CD4-positive, alpha-beta T cell treated with Interleukin-17A for 4 hours (primary cell): ENCODE results near the gene ADAMTSL3.
"Not testable (repeated sequence)": the region's sequence is repeated elsewhere in the genome, so short reads cannot be mapped to it uniquely, and the experiment has no call there.

Source experiments
- DNase-seq: peaks from one replicate; pipeline ENCODE4 v3.0.0-alpha.2; 2020; ENCODE audit warnings: mixed read lengths

The ADAMTSL3 gene

DNA sequence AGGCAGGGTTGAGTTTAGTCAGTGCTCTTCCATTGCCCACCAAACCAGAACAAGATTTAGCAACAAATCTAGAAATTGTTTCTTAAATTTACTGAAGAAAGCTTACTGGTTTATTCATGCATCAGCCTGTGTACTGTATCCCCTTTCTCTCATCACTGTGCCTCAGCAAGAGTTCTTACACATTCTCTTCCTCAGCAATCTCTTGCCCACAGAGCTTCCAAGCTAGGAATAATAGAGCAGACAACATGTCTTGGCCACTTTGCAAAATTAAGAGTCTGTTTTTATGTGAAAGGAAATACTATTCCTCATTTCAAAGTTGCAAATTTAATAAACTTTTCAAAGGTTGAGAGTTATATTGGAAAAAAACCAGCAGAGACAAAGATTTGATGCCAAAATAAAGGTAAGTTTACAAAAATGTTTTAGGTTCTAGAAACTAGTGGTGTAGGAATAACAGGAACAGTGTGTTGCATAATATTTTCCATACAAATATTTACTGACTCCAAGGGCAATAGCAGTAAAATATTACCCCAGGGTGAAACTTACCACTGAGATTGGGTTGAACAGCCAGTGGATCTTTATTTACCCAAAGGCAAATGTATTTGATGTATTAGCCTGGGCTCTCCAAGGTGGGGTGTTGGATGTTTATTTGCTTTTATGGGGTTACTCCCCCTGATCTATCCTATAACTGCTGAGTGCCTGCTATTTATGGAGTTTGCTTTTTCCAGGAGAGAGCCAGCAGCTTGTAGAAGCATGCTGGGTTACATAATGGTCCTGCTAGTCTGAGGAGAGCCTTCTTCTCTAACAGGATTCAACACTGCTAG lies 276.7 kb downstream of the ADAMTSL3 start:
- DNase-seq: no peak

DNA sequence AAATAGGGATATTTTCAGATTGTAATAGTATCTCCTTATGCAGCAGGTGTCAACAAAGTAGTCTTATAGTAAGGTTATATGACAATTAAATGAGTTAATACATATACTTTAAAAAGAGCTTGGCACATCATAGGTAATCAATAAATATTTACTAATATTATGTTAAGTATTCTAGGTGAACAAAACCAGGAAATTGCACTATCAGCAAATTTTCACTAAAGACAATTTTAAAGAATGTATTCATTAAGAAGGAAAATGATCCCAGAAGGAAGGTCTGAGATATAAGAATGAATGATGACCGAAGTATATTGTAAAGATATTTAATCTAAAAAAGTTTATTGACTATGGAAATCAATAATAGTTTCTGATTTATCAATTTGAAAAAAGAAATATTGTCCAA lies 281.9 kb downstream of the ADAMTSL3 start:
- no peak for DNase-seq

GRCh38 chr15:83940136-83940535 lies 286.2 kb downstream of the ADAMTSL3 start:
- no peak for DNase-seq

DNA sequence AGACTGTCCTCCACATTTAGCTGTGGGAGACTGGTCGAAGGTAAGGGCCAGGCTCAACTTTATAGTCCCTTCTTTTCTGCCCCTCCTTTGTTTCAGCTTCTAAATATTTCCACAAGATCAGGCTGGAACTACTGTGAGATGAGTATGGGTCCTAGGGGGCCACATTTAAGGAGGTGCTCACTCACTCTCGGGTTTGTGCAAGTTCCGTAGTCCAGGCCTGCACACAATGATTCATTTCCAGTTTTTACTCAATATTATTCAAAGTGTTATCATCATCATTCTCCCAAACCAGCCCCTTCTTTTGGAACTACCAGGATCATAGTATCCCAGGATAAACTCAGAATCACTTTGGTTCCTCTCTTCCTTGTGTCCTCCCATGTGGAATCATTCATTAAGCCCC lies 289.1 kb downstream of the ADAMTSL3 start:
- DNase-seq: no peak

DNA sequence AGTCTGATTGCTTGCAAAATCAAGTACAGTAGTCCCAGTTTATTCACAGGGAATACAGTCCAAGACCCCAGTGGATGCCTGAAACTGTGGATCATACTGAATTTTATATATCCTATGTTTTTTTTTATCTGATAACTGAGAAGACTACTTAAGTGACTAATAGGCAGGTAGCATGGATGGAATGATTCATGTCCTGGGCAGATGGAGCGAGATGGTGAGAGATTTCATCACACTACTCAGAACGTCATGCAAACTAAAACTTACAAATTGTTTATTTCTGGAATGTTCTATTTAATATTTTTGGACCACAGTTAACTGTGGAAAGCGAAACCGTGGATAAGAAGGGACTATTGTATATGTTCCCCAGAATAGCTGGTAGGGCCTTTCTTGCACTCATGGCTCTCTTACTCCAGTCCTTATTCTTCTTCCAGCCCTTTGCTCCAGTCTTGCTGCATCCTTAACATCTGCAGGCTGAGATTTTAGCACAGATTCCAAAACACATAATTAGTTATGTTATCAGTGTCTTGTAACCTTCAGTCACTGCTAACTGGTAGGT lies 290.0 kb downstream of the ADAMTSL3 start:
- no peak for DNase-seq

- DNase-seq: no peak
Measured at GRCh38 chr15:83947156-83947555, 293.2 kb downstream of the ADAMTSL3 start.

DNA sequence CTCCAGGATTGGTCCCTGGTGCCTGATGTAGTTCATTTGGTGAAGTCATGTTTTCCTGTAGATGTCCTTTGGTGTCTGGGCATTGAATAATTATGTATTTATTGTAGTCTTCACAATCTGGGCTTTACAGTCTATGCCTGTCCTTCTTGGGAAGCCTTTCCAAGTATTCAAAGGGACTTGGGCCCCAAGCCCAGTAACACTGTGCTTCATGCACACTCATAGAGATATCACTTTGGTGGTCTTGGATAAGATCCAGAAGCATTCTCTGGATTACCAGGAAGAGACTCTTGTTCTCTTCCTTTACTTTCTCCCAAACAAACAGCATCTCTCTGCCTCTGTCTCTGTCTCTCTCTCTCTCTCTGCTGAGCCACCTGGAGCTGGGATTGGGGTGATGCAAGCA lies 300.6 kb downstream of the ADAMTSL3 start:
- no peak for DNase-seq

DNA sequence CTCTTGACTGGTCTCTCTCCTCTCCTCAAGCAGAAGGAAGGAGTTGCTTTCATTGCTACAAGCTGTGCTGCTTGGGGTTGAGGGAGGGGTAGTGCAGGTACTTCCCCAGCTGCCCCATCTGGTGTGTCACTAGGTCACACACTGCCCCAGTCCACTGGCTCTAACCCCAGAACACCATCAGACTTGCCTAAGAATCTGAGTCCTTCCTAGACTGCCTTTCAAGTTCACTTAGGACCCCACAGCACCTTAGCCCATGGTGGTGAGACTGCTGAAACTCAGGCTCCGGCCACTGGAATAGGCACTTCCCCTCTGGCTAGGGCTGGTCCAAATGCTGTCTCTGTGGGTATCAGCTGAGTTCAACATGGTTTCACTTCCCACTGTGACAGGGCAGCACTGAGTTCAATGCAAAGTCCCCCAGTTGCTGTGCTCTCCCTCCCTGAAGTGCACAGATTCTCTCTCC lies 301.9 kb downstream of the ADAMTSL3 start:
- DNase-seq: no peak

- no peak for DNase-seq
Measured at GRCh38 chr15:83956887-83957286, 303.0 kb downstream of the ADAMTSL3 start.

DNA sequence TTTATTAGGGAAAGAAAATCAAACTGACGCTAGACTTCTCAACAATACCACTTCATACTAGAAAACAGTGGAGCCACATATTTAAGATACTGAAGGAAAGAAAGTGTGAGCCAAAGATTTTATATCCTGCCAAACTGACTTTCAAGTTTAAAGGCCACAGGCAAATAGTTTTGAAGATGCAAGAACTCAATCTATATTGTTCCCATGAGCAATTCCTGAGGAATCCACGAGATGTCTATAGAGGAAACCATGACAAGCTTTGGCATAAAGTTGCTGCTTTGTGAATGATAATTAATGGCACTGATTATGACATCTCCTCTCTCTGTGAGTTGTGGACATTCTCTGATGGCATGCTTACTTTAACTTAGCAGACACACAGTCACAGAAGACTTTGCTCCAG lies 305.6 kb downstream of the ADAMTSL3 start:
- DNase-seq: no peak

- no peak for DNase-seq
Measured at GRCh38 chr15:83960192-83960829, 306.4 kb downstream of the ADAMTSL3 start.

DNA sequence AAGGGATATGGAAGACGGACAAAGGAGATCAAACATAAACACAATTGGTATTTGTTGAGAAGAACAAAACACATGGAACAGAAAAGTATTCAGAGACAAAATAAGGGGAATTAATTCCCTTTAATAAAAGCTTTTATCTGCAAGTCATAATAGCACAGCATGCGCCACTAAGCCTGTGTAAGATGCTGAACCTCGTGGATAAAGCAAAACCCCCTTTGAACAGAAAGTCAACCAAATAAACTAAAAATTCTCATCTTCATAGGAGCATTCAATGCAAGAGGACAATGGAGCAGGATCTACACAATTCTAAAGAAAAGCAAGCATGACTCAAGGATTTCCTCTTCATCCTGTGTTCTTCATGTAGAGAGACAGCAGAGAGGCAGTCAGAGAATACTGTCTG lies 307.4 kb downstream of the ADAMTSL3 start:
- no peak for DNase-seq

DNA sequence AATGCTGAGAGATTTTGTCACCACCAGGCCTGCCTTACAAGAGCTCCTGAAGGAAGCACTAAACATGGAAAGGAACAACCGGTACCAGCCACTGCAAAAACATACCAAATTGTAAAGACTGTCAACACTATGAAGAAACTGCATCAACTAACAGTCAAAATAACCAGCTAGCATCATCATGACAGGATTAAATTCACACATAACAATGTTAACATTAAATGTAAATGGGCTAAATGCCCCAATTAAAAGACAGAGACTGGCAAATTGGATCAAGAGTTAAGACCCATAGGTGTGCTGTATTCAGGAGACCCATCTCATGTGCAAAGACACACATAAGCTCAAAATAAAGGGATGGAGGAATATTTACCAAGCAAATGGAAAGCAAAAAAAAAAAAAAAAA lies 311.0 kb downstream of the ADAMTSL3 start:
- DNase-seq: not testable (repeated sequence)

GRCh38 chr15:83970295-83970890 lies 316.5 kb downstream of the ADAMTSL3 start:
- no peak for DNase-seq

DNA sequence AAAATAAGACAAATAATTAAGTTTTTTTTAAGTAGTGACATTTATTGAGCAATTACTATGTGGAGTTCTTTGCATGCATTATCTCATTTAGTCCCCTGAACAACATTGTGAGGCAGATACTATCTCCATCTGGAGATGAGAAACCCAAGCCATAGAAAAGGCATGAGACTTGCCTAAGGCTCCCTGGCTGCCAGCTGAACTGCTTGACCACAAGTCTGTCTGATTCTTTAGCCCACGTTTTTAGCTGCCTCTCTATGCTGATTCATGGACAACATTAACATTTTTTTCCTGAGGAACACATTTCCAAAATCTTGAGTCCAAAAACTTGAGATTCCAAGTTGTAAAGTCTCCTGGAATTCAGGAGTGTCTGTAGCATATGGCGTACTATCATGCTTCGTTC lies 318.1 kb downstream of the ADAMTSL3 start:
- DNase-seq: no peak

GRCh38 chr15:83973816-83974215 lies 319.9 kb downstream of the ADAMTSL3 start:
- no peak for DNase-seq

DNA sequence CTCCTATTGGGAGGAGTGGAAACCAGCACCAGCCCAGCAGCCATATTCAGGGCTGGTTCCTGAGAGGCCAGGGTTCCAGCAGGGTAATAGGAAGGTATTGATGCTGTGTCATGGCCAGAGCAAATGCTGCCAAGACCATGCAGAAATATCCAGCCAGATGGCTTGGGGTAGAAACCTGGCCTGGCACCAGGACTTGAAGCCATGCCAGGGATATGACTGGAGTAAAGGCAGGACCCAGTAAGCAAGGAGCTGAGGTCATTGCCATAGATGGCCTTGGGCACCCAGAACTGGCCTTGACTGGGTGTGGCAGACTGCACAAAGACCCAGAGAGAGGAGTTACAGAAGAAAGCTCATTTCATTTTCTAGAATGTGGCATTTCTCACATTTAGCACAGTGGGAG lies 324.1 kb downstream of the ADAMTSL3 start:
- DNase-seq: no peak

GRCh38 chr15:83978588-83978987 lies 324.7 kb downstream of the ADAMTSL3 start:
- DNase-seq: no peak

- DNase-seq: no peak
Measured at GRCh38 chr15:83980637-83981036, 326.7 kb downstream of the ADAMTSL3 start.

- DNase-seq: no peak
Measured at GRCh38 chr15:83982748-83983147, 328.8 kb downstream of the ADAMTSL3 start.

GRCh38 chr15:83983634-83984458 lies 329.9 kb downstream of the ADAMTSL3 start:
- DNase-seq: no peak

- DNase-seq: no peak
Measured at GRCh38 chr15:83984601-83985000, 330.7 kb downstream of the ADAMTSL3 start.

GRCh38 chr15:83991163-83991562 lies 337.2 kb downstream of the ADAMTSL3 start:
- DNase-seq: no peak
